GM19240 (cell line): ENCODE results near the gene PRKCZ.

ENCODE experiments used
- DNase-seq: peaks from one replicate; pipeline ENCODE4 v3.0.0; 2011; ENCODE audit warnings: low spot score; ENCODE audit not compliant: insufficient read length

PRKCZ gene

GRCh38 chr1:2100780-2101108, 50.5 kb downstream of the PRKCZ start:
- no peak for DNase-seq

GRCh38 chr1:2101531-2101930, 51.3 kb downstream of the PRKCZ start:
- DNase-seq = no peak

GRCh38 chr1:2101946-2102345, 51.7 kb downstream of the PRKCZ start:
- DNase-seq = no peak

GRCh38 chr1:2102753-2103152, 52.5 kb downstream of the PRKCZ start:
- DNase-seq = no peak

GRCh38 chr1:2103266-2103900, 53.2 kb downstream of the PRKCZ start:
- no peak for DNase-seq

- DNase-seq = no peak
Measured at GRCh38 chr1:2103901-2104590, 53.8 kb downstream of the PRKCZ start.

GRCh38 chr1:2104621-2105427, 54.6 kb downstream of the PRKCZ start:
- no peak for DNase-seq

GRCh38 chr1:2105781-2106524, 55.7 kb downstream of the PRKCZ start:
- DNase-seq = no peak

- no peak for DNase-seq
Measured at GRCh38 chr1:2106659-2107405, 56.6 kb downstream of the PRKCZ start.

- no peak for DNase-seq
Measured at GRCh38 chr1:2107586-2108212, 57.5 kb downstream of the PRKCZ start.

- DNase-seq = no peak
Measured at GRCh38 chr1:2108213-2108876, 58.1 kb downstream of the PRKCZ start.

- no peak for DNase-seq
Measured at GRCh38 chr1:2108877-2109580, 58.8 kb downstream of the PRKCZ start.

- DNase-seq = no peak
Measured at GRCh38 chr1:2109581-2110021, 59.4 kb downstream of the PRKCZ start.

- no peak for DNase-seq
Measured at GRCh38 chr1:2110191-2110737, 60.1 kb downstream of the PRKCZ start.

- DNase-seq = no peak
Measured at GRCh38 chr1:2110738-2111673, 60.8 kb downstream of the PRKCZ start.

GRCh38 chr1:2111674-2112035, 61.4 kb downstream of the PRKCZ start:
- no peak for DNase-seq

GRCh38 chr1:2112280-2112701, 62.1 kb downstream of the PRKCZ start:
- no peak for DNase-seq

- DNase-seq = no peak
Measured at GRCh38 chr1:2113620-2114135, 63.5 kb downstream of the PRKCZ start.
